Adipose tissue (tissue), 3 donors: ENCODE results near the gene FFAR3. TPM values are rescaled to one million over a fixed set of nuclear protein-coding genes. Genes with fewer than 3 reads are reported as not detected.
"Not testable (repeated sequence)": the region's sequence is repeated elsewhere in the genome, so short reads cannot be mapped to it uniquely, and the experiment has no call there.

Experiments used
- H3K27ac ChIP-seq: one replicate; pipeline ENCODE4 v1.5.1; 2013; ENCODE audit warnings: low read depth, low read length
- WGBS, 3 donors: extraction: QIAGEN DNeasy Blood & Tissue Kit; methylation state at CpG; one replicate each; pipeline ENCODE4 v1.1.7; 2013; 5-methylcytosine and 5-hydroxymethylcytosine counted together
- polyA plus RNA-seq, 3 donors: library from polyadenylated mRNA; stranded (reverse); fragments of 200-250 nt; gene quantifications; one replicate each; pipeline ENCODE4 v1.2.3, GENCODE V29; 2013
- donor health status: healthy with polysubstance abuse.
- donor health status: Bipolar disorder and iron deficiency.
- donor health status: healthy.

The FFAR3 gene
- polyA plus RNA-seq, 3 donors = 0.46 to 1.8 (median 1.8) TPM

DNA sequence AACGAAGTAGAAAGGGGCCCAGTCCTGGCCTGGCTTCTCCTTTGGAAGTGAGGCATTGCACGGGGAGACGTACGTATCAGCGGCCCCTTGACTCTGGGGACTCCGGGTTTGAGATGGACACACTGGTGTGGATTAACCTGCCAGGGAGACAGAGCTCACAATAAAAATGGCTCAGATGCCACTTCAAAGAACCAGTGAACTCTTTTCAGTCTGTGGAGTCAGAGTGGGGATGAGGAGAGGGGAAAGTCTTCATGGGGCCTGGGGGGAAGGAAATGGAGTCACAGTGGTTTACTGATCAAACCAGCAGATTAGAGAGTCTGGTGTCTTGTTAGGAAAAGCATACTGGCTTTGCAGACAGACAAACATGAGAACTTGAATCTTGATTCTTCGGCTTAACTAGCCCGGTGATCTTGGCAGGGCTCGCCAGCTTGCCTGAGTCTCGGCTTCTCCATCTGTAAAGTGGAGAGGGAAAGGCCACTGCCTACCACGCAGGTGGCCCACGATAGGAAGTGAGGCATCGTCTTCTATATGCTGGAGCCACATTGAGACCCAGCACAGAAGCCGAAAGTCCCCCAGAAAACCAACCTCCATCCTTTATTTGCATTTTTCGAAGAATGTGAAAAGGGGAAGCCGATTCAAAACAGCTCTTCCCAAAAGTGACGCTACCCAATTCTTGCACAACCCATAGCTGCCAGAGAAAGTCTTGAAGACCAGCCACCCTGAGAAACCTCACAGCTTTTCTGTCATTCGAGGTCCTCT is 10.9 kb upstream of the FFAR3 start, which contains the start of gene FFAR1:
Gene FFAR1, plus strand, starts transcription at position 732 of the 759 bp plus-strand sequence. CDS start 3,650 bp downstream, outside the sequence.
- H3K27ac ChIP-seq = no peak within 1 kb of the TSS
- 39 to 71% (median 50%) methylated on average over 18 of the region's 18 CpGs for WGBS, 3 donors

DNA sequence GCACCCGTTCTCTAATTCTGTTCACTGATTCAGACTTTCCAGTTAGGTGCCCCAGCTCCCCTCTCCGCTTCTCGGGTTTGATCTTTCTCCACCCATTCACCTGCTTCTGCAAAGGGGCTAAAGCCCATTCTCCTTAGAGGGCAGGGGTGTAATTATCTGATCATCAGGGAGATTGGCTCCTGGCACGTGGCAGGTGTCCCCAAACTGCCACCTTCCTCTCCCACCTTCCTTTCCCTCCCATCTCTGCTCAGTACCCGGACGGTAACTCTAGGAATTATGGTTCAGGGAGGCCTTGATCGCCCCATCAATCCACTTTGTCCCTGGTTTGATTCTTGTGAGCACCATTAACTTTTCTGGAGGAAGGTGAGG is 10.3 kb upstream of the FFAR3 start:
- WGBS, 3 donors = 66 to 81% (median 68%) methylated on average over 7 of the region's 7 CpGs
- no peak overlapping the region for H3K27ac ChIP-seq

DNA sequence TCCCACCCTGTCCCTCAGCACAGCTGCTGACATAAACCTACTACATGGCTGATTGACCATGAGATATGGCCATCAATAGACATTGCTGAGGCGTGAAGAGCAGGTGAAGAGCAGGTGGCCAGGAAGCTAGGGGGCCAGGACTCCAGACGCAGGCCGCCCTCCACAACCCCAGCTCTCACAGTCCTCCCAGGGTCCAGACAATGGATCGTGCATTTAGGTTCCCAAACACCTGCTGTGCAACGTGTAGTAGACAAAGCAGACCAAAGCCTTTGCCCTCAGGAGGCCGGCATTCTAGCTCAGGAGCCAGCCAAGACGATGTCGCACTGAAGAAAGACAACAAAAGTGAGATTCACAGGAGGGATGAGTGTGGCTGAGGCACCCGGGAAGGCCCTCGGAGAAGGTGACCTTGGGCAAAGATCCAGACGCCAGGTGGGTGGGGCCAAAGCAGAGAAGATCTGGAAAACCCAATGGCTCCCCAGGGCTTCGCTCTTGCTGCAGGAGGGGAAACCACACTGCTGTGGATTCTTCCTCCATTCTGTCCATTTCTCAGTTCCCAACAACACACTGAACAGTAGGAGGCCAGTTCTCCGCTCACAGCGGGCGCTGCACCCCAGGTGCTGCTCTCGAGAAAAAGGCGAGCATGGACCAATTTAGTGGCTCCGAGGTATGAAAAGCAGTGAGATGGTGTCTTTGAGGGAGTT is 9.2 kb upstream of the FFAR3 start:
- H3K27ac ChIP-seq = no peak overlapping the region
- 78 to 87% (median 86%) methylated on average over 18 of the region's 18 CpGs for WGBS, 3 donors

DNA sequence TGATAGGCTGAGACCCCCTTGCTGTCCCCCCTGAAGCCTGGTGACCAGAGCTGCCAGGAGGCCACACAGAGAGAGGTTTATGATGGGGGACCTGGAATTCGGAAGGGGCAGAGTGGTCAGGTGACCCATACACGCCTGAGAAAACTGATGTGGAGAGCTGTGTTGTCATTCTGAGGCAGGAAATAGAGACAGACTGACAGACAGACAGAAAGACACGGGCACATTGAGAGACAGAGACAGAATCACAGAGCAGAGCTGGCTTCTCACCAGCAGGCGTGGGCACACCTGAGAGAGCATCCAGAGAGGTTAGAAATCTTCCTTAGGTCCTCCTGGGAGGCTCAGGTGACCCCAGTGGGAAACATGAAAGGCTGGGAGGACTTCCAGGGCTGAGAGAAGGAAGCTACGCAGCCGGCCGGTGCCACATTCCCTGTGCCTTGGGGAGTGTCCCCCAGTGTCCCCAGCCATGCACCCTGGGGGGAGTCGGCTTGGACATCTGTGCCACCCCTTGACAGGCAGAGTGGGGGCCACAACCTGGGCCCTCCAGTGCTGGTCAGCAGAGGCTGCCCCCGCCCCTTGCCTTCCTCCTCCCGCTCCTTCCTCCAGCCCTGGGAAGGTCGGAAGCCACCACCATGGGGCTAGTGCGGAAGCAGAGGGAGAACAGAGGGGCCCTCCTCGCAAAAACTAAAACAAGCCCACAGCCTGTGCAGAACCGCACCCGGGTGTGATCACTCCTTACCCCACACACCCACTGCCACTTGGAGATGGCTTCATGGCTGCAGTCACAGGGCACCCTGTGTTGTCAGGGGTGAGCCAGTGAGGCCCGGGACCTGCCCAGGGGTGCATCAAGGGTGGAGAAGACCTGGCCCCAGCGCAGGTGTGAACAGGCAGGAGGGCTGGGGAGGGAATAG is 8.4 kb upstream of the FFAR3 start:
- WGBS, 3 donors = 79 to 86% (median 86%) methylated on average over 17 of the region's 17 CpGs
- no peak overlapping the region for H3K27ac ChIP-seq

DNA sequence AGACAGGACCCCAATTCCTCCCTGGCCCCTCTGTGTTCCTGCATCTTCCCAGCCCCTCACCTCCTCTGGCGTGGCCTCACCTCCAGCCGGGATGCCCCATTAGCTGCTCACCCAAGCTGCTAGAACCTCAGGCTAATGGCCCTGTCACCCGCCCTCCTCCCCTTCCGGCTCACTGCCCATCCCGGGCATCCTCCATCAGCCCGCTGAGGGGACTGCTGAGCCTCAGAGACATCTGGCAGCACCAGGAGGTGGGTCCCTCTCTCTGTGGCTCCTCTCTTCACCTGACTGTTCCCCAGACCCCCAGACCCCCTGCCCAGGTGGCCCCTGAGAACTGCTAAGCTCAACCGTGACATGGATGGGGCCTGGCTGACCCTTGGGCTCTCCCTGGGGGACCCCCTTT is 7.7 kb upstream of the FFAR3 start:
- WGBS, 3 donors = 85 to 90% (median 89%) methylated on average over 6 to 7 of the region's 7 CpGs
- no peak overlapping the region for H3K27ac ChIP-seq

DNA sequence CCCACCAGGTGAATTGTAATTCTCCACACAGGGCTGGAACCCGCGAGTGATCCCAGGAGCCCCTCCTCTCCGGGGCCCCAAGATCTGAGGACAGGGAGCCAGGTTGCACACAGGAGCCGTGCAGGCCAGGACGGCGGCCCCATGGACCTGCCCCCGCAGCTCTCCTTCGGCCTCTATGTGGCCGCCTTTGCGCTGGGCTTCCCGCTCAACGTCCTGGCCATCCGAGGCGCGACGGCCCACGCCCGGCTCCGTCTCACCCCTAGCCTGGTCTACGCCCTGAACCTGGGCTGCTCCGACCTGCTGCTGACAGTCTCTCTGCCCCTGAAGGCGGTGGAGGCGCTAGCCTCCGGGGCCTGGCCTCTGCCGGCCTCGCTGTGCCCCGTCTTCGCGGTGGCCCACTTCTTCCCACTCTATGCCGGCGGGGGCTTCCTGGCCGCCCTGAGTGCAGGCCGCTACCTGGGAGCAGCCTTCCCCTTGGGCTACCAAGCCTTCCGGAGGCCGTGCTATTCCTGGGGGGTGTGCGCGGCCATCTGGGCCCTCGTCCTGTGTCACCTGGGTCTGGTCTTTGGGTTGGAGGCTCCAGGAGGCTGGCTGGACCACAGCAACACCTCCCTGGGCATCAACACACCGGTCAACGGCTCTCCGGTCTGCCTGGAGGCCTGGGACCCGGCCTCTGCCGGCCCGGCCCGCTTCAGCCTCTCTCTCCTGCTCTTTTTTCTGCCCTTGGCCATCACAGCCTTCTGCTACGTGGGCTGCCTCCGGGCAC is 6.7 kb upstream of the FFAR3 start:
- H3K27ac ChIP-seq = no peak overlapping the region
- 91 to 95% (median 93%) methylated on average over 47 of the region's 47 CpGs for WGBS, 3 donors

DNA sequence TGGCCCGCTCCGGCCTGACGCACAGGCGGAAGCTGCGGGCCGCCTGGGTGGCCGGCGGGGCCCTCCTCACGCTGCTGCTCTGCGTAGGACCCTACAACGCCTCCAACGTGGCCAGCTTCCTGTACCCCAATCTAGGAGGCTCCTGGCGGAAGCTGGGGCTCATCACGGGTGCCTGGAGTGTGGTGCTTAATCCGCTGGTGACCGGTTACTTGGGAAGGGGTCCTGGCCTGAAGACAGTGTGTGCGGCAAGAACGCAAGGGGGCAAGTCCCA is 6.1 kb upstream of the FFAR3 start:
- no peak overlapping the region for H3K27ac ChIP-seq
- 81 to 86% (median 84%) methylated on average over 18 of the region's 18 CpGs for WGBS, 3 donors

DNA sequence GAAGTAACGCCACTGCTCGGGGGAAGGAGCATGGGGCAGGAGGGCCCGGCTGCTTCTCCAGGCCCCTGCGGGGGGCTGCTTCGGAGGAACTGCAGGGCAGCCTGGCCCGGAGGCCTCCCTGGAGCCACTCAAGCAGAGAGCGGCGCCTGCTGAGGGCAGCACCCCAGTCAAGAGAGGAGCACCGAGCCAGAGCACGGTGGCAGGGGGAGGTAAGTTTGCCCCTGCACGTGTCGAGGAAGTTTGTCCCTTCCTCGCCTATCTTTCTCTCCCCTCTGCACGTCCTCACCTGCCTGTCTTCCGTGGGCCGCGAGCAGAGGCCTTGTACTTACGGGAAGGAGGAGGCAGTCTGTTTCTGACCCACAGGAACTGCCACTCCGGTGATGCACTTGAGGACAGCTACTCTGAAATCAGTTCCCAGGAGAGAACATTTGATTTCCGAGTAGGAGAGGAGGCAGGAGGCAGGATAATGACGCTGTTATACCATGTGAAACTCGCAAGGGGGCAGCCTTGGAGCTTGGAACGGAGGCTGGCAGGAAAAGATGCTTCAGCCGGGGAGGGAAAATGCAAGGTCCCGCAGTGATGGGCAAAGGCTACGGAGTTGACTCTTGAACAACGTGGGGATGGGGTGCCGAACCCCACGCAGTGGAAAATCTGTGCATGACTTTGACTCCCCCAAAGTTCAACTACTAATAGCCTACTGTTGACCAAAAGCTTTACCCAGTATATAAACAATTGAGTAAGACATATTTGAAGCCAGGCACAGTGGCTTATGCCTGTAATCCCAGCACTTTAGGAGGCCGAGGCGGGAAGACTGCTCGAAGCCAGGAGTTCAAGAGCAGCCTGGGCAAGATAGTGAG is 5.6 kb upstream of the FFAR3 start:
- WGBS, 3 donors = 30 to 35% (median 33%) methylated on average over 31 to 32 of the region's 32 CpGs
- peak overlapping the region; percentile 6 for H3K27ac ChIP-seq

DNA sequence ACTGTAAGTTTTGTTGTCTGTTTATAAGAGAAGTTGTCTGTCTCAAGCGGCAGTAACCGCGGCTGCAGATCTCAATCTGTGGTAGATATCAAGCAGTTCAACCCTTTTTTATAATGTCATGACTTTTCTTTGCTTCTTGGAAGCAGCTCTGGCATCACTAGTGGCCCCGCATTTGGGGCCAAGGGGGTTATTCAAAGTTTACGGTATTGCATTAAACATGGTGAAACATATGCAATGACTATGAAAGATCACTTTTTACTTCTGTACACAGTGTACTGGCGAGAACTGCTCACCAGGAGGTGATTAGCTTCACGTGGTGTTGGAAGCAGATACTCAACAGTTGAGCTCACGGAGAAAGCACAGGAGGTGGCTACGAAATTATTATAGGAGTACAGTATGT is 4.6 kb upstream of the FFAR3 start:
- H3K27ac ChIP-seq = no peak overlapping the region
- WGBS, 3 donors = 65 to 69% (median 69%) methylated on average over 9 of the region's 9 CpGs

DNA sequence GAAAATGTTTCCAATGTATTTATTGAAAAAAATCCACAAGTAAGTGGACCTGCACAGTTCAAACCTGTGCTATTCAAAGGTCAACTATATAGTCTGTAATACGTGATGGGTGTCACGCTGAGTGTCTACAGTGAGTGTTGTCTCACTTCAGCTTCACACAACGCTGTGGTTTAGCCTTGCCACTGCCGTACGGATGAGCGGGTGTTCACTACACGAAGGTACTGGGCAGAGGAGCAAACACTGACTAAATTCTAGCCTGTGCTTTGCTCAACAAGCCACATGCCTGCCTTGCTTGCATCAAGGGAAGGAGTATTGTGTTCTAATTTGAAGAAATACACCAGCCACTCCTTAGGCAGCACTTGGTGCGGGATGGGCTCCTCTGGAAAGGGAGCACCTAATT is 3.4 kb upstream of the FFAR3 start:
- no peak overlapping the region for H3K27ac ChIP-seq
- 86 to 87% (median 86%) methylated on average over 8 of the region's 8 CpGs for WGBS, 3 donors

DNA sequence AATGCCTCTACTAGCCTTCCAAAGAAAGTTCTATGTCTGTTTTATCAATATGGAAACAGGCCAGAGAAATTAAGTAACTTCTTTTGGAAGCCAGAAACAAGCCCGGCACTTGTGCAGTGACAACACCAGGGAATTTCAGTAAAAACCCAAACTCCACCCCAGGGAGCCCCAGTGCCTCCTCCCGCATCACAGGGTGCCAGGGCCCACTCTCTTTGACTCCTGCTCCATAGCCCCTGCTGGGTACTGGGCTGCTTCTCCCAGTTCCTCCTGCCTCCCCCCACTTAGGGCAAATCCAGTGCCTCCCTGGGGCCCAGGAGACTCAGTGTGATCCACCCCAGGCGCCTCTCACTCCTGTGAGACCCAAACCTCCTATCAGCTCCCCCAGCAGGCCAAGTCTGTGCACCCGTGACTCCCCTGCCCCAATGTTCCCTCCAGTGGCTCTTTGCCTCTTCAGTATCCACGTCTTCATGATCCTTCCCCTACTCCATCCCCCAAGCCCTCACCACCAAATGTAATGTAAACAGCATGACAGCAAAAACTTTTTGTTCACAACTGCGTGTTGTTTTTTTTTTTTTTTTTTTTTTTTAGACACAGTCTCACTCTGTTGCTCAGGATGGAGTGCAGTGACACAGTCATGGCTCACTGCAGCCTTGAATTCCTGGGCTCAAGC is 2.3 kb upstream of the FFAR3 start:
- WGBS, 3 donors = 53 to 58% (median 56%) methylated on average over 6 of the region's 6 CpGs

DNA sequence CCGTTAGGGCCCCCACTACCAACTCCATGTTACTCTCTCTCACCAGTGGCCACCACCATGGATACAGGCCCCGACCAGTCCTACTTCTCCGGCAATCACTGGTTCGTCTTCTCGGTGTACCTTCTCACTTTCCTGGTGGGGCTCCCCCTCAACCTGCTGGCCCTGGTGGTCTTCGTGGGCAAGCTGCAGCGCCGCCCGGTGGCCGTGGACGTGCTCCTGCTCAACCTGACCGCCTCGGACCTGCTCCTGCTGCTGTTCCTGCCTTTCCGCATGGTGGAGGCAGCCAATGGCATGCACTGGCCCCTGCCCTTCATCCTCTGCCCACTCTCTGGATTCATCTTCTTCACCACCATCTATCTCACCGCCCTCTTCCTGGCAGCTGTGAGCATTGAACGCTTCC is 574 bp downstream of the FFAR3 start:
- not testable (repeated sequence) for H3K27ac ChIP-seq
- WGBS, 3 donors = 84% methylated on average over 8 to 11 of the region's 16 CpGs

More for the DNA sequence above, 2.3 kb upstream of the FFAR3 start:
- H3K27ac ChIP-seq = no peak overlapping the region

DNA sequence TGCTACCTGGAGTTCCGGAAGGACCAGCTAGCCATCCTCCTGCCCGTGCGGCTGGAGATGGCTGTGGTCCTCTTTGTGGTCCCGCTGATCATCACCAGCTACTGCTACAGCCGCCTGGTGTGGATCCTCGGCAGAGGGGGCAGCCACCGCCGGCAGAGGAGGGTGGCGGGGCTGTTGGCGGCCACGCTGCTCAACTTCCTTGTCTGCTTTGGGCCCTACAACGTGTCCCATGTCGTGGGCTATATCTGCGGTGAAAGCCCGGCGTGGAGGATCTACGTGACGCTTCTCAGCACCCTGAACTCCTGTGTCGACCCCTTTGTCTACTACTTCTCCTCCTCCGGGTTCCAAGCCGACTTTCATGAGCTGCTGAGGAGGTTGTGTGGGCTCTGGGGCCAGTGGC is 1.1 kb downstream of the FFAR3 start:
- 89 to 93% (median 93%) methylated on average over 14 to 20 of the region's 21 CpGs for WGBS, 3 donors
- H3K27ac ChIP-seq = not testable (repeated sequence)

DNA sequence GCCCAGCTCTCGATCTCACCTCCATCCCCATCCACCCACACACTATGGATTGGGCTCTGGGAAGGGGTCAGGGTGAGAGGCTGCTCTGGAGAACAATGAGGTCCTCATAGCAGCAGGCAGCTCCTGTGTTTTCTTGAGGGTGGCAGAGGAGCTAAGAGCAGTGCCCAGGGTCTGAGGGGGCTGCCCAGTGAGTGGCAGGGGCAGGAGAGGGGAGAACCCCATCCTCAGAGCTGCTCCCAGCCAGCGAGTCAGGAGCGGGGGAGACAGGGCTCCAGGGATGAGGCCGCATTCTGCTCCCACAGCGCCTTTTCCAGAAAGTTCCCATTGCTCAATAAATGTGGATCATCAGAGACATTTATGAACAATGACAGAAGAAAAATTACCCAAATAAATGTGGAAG is 1.8 kb downstream of the FFAR3 start:
- 80 to 87% methylated on average over 1 to 4 of the region's 5 CpGs; no CpG with 5 or more reads in 1 of the 3 donors for WGBS, 3 donors

DNA sequence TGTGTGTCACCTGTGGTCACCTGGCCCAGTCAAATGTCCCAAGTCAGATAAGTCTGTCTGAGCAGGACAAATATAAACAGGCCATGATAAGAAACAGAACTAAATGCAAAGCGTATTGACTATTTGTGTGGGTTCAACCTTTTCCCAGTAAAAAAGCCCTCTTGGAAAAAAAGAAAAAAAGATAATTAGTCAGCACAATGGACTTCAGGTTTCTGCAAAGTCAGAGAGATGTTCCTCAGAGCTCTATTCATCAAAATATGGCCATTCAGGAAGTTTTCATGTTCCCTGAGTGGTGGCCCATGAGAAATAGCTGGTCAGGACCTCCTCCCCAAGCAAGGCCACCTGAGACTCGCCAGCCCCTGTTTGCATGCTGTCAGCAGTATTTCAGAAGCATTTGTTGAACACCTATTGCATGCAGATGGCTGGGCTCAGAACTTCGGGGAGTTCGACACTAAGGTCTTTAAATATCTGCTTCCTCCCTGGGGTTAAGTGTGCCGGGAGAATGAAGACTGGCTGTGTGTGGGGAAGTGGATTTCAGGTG is 2.7 kb downstream of the FFAR3 start:
- 38 to 59% methylated on average over 5 of the region's 5 CpGs; no CpG with 5 or more reads in 1 of the 3 donors for WGBS, 3 donors
- H3K27ac ChIP-seq = no peak overlapping the region

More for the DNA sequence above, 1.8 kb downstream of the FFAR3 start:
- H3K27ac ChIP-seq = not testable (repeated sequence)

DNA sequence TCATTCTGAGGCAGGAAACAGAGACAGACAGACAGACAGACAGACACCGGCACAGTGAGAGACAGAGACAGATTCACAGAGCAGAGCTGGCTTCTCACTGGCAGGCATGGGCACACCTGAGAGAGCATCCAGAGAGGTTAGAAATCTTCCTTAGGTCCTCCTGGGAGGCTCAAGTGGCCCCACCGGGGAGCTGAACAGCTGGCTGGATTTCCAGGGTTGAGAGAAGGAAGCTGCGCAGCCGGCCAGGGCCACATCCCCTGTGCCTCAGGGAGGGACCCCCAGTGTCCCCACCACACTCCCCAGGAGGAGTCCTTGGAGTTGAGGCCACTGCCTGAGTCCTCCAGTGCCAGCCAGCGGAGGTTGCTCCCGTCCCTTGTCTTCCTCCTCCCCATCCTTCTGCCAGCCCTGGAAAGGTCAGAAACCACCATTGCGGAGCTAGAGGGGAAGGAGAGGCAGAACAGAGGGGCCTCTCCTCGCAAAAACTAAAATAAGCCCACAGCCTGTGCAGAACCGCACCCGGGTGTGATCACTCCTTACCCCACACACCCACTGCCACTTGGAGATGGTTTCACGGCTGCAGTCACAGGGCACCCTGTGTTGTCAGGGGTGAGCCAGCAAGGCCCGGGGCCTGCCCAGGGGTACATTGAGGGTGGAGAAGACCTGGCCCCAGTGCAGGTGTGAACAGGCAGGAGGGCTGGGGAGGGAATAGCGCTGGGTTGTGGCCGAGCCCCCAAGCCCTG is 4.2 kb downstream of the FFAR3 start:
- no peak overlapping the region for H3K27ac ChIP-seq
- WGBS, 3 donors = 75 to 85% methylated on average over 12 to 14 of the region's 14 CpGs; no CpG with 5 or more reads in 1 of the 3 donors
